Activated CD8-positive, alpha-beta memory T cell treated with anti-CD3 and anti-CD28 coated beads for 4 hours (primary cell): Measurements from ENCODE around the gene KAT6B.
"Not testable (repeated sequence)": the region's sequence is repeated elsewhere in the genome, so short reads cannot be mapped to it uniquely, and the experiment has no call there.

Source experiments
- DNase-seq, 2 donors: peaks; one replicate each; pipeline ENCODE4 v3.0.0-alpha.2; 2020; ENCODE audit warnings: low read depth in 2 of 2

The KAT6B gene

GRCh38 chr10:74826142-74827044 is at the start of gene KAT6B:
KAT6B (plus strand) TSS chr10:74826600; CDS start chr10:74842858, 16,258 bp downstream.
- DNase-seq = peak; percentile 99 to 100

- no peak for DNase-seq
Observed at GRCh38 chr10:74778436-74779094, 47.8 kb upstream of the KAT6B start.

DNA sequence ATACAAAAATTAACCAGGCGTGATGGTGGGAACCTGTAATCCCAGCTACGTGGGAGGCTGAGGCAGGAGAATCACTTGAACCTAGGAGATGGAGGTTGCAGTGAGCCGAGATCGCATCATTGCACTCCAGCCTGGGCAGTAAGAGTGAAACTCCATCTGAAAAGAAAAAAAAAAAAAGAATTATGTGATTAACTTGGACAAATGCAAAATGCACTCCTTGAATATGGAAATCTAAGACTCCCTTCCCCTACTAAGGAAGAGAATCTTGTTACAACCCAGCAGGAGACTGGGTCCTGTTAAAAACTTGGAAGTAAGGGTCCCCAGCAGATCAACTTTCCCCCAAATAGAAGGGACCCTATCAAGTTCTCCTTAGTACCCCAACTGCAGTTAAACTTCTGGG is 44.5 kb upstream of the KAT6B start:
- not testable (repeated sequence) for DNase-seq

DNA sequence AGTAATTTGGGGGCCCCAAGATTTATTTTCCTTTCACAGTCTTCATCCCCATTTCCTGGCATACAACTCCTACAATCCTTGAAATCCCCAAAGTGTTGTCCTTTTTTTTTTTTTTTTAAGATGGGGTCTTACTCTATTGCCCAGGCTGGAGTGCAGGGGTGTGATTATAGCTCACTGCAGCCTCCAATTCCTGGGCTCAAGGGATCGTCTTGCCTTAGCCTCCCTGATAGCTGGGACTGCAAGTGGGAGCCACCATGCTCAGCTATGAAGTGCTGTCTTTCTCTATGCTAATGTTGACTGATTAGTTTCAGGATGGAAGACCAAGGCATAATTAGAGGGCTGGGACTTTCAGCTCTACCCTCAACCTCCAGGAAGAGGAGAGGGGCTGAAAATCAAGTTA is 41.9 kb upstream of the KAT6B start:
- no peak for DNase-seq

DNA sequence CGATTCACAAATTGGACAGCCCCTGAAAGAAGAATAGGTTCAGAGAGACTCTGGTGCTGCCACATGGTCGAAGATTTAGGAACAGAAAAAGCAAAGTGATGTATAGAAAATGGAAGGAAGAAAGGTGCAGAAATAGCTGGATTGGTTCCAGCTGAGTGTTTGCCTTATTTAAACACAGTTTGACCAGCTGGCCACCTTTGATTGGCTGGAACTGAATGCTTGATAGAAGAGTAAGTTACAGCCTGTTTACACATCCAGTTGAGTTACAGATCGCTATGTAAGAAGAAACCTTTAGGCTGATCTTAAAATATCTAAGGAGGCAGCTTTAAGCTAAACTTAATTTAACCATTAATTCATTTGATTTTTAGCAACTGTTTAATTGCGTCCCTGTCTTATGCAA is 40.3 kb upstream of the KAT6B start:
- no peak for DNase-seq

DNA sequence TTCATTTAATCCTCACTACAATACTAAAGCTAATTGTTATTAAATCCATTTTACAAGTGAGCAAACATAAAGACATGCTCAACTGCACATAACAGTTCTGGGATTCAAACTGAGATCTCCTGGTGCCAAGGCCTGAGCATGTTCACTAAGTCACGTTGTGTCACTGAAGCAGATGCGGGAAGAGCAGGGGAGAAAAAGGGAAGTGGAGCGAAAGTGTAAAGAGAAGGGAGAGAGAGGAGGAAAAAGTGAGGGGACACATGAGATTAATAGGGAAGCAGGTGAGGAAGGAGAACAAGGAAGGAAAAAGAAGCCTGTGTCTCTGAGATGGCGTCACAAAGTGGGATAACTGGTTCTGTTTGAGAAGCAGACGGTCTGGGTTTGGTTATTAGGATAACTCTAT is 38.9 kb upstream of the KAT6B start:
- DNase-seq = no peak

DNA sequence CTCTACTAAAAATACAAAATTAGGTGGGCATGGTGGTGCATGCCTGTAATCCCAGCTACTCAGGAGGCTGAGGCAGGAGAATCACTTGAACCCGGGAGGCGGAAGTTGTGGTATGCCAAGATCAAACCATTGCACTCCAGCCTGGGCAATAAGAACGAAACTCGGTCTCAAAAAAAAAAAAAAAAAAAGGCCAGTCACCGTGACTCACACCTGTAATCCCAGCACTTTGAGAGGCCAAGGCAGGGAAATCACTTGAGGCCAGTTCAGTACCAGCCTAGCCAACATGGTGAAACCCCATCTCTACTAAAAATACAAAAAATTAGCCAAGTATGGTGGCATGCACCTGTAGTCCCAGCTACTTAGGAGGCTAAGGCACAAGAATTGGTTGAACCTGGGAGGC is 34.4 kb upstream of the KAT6B start:
- DNase-seq = not testable (repeated sequence)

GRCh38 chr10:74792726-74793125 is 33.7 kb upstream of the KAT6B start:
- DNase-seq = no peak

GRCh38 chr10:74793240-74793639 is 33.2 kb upstream of the KAT6B start:
- not testable (repeated sequence) for DNase-seq

DNA sequence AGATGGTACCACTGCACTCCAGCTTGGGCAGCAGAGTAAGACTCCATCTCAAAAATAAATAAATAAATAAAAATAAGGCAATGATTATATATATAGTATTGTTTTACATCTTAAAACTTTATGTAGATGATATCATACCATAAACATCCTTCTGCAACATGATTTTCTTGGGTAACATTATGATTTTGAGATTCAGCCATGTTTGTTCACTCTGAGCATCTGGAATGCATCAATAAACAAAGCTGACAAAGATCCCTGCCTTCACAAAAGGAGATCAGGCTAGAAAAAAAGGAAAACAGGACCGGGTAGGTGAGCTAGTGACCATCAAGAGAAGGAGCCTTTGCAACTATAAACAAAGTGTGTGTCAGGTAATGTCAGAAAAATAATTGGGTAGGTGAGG is 31.9 kb upstream of the KAT6B start:
- DNase-seq = no peak

GRCh38 chr10:74797550-74797949 is 28.9 kb upstream of the KAT6B start:
- DNase-seq = no peak

- DNase-seq = no peak
Observed at GRCh38 chr10:74799721-74800221, 26.6 kb upstream of the KAT6B start.

DNA sequence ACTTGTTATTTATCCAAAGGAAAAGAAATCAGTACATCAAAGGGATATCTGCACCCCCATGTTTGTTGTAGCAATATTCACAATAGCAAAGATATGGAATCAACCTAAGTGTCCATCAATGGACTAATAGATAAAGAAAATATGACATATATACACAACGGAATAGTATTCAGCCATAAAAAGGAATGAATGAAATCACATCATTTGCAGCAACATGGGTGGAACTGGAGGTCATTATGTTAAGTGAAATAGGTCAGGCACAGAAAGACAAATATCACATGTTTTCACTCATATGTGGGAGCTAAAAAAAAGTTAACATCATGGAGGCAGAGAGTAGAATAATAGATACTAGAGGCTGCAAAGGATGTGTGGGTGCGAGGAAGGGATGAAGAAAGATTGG is 25.0 kb upstream of the KAT6B start:
- DNase-seq = no peak

DNA sequence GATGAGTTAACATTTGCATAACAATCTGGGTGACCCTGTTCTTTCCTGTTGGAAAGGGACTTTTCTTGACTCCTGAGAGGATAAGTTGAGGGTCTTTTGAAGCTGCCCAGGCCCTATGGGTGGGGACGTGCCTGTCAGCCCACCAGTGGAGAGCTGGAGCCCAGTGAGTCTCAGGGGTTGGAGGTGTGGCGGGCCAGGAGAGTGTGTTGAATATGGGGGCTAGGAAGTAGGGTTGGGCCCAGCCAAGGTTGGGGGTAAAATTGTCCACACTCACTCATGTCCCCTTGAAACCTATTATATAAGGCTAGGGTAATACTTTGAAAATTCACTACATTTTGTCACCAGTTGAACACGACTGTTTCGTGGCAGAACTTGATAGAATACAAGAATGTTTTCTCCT is 17.9 kb upstream of the KAT6B start:
- DNase-seq = no peak

DNA sequence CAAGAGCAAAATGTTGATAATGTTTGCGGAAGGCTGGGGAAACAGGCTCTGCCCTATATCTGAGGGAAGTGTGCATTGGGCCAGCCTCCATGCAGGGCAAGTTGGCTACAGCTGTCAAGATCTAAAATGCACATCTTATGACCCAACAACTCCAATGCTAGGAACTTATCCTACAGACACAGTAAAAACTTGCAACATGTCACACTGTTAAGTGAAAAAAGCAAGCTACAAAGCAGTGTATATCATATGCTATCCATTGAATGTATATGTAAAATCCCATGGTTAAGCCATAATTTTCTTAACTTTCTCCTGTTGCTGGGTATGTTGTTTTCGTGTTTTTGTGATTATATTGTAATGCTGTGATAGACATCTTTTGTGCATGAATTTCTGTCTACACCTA is 16.3 kb upstream of the KAT6B start:
- no peak for DNase-seq

- no peak for DNase-seq
Observed at GRCh38 chr10:74813381-74814259, 12.8 kb upstream of the KAT6B start.

GRCh38 chr10:74814797-74815196 is 11.6 kb upstream of the KAT6B start:
- no peak for DNase-seq

- no peak for DNase-seq
Observed at GRCh38 chr10:74816824-74817498, 9.4 kb upstream of the KAT6B start.

GRCh38 chr10:74821501-74821900 is 4.9 kb upstream of the KAT6B start:
- no peak for DNase-seq

DNA sequence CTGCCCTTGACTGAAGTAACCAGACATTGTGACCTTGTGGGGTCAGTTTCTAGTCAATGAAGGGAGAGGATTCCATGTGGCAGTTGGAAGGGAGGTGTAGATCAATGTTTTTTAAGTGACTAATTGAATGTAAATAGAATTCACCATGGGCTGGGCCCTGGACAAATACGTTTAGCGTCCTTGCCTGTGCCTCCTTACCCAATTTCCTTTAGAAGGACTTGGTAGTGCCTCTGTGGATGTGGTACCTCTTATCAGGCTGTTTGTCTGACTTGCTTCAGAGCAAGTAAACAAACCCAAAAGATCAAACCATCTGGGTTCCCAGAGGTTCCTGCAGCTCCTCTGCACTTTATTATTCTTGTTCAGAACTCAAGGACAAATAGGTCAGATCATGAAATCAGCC is 4.3 kb upstream of the KAT6B start:
- DNase-seq = no peak

- DNase-seq = no peak
Observed at GRCh38 chr10:74822521-74823089, 3.8 kb upstream of the KAT6B start.
